GM19452 (cell line): Measurements from ENCODE around the gene TIPRL.
A peak's percentile ranks its signal among the peaks of the same experiment; 100 is the strongest.

Source experiments
- ATAC-seq: cut with Tn5 transposase; IDR thresholded peaks from one replicate; pipeline ENCODE4 v1.9.1; 2021; ENCODE audit not compliant: unreplicated experiment

Gene TIPRL

DNA sequence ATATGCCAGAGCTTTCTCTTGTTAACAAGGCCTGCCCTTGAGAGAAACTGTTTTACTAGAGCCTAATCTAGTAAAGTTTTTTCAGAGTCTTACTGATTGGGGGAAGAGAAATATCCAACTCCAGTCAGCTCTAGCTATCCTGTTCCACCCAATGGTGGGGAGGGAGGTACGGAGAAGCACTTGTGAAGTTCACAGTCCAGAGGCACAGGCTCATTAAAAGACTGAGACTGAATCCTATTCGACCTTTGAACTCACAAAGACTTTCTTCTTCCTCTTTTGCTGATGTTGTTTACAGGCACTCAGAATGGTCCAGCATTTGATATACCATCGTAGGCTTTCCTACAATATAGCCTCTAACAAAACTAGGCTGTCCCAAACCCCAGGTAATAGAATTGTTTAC is 31.6 kb downstream of the TIPRL start:
- ATAC-seq: no peak

DNA sequence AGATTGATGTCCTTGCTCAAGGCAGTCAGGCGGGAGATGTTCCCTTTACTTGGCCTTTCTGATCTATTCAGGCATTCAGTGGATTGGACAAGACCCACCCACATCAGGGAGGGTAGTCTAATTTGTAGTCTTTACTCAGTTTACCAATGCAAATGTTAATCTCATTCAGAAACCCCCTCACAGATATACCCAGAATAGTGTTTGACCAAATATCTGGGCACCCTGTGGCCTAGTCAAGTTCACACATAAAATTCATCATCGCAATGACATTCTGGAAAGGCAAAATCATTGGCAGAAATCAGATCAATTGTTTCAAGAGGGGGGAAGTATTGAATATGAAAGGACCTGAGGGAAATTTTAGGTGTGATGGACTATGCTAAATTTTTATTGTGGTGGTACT is 34.6 kb downstream of the TIPRL start:
- ATAC-seq: no peak

DNA sequence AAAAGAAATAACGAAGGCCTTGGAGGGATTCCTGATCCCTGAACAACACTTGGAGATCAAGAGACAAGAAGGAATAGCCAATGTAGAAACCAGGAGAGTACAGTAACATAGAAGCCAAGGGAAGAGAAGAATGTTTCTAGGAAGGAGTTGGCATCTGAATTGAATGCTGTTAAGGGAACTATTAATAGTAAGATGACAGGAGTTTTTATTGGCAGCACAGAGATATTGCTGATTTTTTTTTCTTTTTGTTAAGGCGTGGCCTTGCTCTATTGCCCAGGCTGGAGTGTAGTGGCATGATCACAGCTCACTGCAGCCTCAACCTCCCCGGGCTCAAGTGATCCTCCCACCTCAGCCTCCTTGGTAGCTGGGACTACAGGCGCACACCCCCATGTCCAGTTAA is 37.4 kb downstream of the TIPRL start:
- ATAC-seq: no peak

DNA sequence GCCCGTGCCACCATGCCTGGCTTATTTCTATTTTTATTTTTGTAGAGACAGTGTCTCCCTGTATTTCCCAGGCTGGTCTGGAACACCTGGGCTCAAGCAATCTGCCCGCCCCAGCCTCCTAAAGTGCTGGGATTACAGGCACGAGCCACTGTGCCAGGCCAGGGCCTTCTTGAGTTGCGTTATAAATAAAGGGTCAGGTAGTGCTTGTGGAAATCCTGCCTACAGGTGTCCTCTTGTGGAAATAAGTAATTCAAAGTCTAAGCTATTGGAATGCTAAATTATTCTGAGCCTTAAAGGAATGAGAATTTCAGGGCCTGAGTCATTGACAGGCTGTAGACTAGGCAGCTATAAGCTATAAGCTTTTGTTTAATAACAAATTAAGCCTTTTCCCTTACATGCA is 38.9 kb downstream of the TIPRL start:
- ATAC-seq: no peak

DNA sequence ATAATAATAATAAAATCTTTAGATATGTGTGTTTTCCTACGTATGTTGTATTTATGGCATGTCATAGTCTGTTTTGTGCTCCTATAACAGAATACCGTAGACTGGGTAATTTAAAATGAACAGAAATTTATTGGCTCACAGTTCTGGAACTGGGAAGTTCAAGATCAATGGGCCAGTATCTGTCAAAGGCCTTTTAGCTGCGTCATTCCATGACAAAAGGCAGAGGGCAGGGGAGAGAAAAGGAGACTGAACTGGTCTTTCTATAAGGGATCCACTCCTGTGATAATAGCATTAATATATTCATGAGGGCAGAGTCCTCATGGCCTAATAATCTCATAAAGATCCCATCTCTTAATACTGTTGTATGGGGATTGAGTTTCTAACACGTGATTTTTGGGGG is 39.9 kb downstream of the TIPRL start:
- ATAC-seq: no peak

DNA sequence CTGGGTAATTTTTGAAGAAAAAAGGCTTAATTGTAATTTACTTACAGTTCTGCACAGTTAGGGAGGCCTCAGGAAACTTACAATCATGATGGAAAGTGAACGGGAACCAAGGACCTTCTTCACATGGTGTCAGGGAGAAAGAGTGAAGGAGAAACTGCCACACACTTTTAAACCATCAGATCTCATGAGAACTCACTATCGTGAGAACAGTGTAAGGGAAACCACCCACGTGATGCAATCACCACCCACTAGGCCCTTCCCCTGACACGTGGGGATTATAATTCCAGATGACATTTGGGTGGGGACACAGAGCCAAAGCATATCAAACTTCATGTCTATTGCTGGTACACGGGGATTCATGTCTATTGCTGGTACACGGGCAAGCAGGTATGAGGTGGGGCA is 41.7 kb downstream of the TIPRL start:
- no peak for ATAC-seq

DNA sequence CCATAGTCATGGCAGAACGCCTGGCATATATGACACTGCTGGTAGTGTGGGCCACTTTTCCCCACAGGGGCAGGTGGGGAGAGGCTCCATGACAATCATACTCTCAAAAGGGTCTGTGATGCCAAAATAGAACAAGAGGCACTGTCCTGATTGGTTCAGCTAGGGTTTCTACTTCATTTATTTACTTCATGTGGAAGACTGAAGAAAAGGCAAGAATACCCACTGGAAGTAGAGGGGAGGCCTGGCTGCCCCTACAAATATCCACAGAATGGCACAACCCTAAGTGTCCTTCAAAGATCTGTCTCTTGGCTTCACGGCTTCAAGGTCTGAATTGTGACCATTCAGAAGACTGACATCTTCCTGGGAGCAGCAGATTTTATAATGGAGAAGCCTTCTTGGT is 42.5 kb downstream of the TIPRL start:
- ATAC-seq: no peak

DNA sequence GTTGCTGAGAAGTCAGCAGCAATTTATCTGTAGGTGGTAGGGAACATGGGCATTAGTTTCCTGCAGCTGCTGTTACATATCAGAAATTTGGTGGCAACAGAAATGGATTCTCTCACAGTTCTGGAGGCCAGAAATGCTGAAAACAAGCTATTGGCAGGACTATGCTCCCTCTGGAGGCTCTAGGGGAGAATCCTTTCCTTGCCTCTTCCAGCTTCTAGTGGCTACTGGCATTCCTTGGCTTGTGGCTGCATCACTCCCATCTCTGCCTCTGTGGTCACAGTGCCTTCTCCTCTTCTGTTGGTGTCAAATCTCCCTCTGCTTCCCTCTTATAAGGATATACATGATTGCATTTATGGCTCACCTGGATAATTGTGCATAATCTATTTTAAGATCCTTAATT is 44.5 kb downstream of the TIPRL start:
- ATAC-seq: no peak

DNA sequence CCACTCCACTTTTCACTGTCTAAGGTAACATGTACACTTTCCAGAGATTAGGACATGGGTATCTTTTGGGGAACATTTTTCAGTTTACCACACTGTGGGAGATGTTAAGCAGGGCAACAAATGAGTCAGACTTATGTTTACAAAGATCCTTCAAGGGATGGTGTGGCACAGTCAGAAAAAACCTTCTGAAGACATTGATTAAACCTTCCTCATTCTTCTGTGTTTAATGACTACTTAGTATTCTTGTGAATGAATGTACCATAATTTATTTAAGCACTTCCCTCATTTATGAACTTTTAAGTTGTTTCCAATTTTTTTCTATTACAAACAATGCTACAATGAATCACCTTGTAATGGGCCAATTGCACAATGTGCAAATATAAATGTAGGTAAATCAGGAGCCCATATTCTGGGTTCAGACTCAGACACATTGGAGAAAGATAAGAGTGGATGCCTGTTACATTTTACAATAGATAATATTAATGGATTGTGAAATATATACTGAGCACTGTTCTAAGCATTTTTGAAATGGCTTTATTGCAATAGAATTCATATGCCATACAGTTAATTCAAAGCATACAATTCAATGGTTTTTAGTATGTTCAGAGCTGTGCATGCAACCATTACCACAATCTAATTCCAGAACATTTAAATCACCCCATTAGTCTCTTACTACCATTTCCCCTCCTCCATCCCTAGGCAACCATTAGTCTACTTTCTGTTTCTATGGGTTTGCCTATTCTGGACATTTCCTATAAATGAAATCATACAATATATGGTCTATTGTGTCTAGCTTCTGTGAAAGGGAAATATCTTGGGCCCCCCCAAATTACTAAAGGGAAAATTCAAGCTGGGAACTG is 45.1 kb downstream of the TIPRL start:
- no peak for ATAC-seq

DNA sequence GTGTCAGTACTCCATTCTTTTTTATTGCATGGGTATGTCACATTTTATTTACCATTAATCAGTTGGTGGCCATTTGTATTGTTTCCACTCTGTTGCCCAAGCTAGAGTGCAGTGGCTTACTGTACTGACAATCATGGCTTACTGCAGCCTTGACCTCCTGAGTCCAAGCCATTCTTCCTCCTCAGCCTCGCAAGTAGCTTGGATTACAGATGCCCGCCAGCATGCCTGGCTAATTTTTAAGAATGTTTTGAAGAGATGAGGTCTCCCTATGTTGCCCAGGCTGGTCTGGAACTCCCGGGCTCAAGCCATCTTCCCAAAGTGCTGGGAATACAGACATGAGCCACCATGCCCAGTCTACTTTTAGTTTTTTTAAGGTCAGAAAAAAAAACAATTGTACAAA is 46.2 kb downstream of the TIPRL start:
- no peak for ATAC-seq

DNA sequence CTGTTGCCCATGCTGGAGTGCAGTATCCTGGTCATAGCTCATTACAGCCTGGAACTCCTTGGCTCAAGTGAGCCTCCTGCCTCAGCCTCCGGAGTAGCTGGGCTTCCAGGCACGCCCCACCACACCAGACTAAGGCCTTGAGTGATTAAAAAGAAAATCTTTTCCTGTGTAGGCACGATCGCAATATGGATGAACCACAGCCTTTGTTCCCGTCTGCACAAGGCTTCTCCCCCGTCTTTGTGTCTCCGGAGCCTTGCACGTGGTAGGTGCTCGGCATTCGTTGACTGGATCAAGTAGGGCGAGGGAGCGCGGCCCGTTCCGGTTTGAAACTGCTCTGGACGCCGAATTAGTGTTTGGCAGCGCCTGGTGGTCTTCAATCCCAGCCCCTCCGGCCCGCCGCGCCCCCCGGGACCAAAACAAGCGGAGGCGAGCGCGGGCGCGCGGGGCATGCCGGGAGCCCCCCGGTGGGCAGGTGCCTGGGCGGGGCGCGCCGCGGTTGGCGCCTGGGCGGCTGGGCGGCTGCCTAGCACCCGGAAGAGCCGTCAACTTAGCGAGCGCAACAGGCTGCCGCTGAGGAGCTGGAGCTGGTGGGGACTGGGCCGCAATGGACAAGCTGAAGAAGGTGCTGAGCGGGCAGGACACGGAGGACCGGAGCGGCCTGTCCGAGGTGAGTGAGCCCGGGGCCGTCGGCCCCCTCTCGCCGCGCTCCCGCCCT is 46.9 kb downstream of the TIPRL start, which contains the start of gene SFT2D2:
Gene SFT2D2 (plus strand): TSS at position 529 of the 715 bp plus-strand sequence. CDS start 76 bp downstream, at position 605.
- peak; percentile 76 for ATAC-seq

DNA sequence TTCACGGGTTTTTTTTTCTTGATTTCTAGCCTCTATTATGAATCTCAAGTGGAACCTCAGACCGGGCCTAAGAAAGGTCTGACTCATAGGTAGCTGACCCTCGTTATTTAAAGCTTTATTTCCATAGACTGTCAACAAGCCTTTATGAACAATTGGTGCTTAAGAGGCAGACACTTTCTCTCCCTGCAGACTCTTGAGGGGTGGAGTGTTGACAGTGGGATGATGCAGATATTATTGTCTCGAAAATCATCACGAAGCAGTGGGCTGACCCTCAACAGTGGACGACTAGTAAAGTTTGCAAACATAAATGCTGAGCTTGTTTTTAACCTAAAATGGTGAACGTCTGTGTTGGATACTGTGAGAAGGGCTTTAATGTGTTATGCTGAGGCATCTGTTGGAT is 48.9 kb downstream of the TIPRL start:
- ATAC-seq: peak; percentile 21

DNA sequence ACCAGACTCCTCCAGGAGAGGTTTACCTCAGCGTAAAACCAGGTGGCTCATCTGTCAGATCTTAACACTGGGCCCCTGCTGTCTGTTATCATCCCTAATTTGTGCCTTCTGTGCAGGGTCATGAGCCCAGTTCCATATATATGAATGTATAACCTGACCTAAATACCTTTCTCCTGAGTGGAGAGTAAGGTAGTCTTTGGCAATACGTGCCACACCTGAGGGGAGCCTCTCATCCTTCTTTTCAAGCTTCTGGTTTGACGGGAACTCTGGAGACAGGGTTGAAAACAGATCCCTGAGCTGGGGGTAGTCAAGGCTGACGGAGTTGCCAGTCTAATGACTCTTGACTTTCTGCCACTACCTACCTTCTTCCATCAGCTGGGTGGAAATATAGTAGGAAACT is 51.1 kb downstream of the TIPRL start:
- no peak for ATAC-seq

DNA sequence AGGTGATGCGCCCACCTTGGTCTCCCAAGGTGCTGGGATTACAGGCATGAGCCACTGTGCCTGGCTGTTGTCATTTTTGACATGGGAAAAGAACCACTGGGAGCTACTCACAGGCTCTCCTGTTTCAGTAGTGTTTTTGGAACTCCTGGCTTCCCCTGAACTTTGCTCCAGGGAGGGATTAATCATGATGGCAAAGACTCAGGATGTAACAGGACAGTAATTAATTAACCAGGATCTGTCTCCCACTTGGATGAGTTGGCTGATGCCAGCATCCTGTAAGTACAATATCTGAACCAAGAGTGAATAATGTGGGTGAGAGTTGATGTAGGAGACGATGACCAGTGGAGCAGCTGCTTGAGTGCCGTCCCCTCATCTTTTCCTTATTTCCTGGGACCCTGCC is 51.9 kb downstream of the TIPRL start:
- no peak for ATAC-seq

DNA sequence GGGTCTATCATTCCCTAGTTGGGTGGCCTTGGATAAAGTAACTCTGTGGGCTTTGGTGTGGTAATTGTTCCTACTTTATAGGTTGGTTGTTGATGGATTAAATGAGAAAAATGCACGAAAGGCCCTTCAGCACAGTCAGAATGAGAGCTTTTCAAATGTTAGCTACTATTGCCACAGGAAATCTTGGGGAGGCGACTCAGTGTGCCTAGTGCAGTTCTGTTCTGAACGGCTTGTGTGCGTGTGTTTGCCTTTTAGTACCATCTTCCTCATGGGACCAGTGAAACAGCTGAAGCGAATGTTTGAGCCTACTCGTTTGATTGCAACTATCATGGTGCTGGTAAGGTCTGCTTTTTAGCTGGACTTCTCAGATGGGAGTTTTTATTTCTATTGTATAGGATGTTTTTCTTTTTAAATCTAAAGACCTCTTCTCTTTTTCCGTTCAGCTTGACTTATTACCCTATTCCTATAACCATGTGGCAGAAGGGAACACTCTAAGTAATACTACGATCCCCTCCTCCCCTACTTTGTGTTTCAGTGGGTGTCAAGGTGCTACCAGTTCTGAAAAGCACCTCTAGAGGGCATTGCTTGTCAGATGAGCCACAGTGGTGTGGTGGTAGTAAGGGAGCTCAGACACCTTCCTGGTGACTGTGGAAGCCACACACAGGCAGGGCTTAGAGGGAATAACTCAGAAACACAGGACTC is 56.2 kb downstream of the TIPRL start:
- ATAC-seq: peak; percentile 79

DNA sequence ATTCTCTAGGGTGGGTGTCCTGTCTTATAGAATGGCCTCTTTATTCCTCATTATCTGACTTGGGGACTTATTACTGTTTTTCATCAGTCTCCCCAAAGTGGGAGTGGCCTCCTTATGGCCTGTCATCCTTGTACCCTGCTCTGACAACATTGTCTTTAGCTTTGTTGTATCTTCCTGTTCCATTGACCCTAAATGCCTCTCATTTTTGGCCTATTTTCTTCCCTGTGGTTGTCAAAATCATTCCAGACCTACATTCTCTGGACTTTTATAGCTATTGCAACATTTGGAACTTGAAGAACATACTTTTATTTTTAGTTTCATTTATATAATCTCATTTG is 56.8 kb downstream of the TIPRL start:
- ATAC-seq: no peak

DNA sequence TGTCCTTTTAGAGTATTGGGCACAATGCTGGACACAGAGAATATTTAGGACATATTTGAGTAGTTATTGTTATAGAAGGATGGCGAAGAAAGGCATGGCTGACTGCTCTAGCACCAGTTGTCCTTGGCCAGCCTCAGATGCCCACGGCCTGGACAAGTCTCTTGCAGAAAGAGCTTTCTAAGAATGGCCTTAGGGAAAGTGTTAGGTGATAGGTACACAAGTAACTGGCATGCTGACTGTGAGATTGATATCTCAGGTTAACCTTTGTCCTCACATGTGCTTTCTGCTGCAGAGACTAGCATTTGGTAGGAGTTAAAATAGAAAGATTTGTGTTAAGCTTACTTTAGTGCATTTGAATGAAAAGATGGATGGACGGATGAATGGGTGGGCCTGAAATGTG is 57.2 kb downstream of the TIPRL start:
- no peak for ATAC-seq

DNA sequence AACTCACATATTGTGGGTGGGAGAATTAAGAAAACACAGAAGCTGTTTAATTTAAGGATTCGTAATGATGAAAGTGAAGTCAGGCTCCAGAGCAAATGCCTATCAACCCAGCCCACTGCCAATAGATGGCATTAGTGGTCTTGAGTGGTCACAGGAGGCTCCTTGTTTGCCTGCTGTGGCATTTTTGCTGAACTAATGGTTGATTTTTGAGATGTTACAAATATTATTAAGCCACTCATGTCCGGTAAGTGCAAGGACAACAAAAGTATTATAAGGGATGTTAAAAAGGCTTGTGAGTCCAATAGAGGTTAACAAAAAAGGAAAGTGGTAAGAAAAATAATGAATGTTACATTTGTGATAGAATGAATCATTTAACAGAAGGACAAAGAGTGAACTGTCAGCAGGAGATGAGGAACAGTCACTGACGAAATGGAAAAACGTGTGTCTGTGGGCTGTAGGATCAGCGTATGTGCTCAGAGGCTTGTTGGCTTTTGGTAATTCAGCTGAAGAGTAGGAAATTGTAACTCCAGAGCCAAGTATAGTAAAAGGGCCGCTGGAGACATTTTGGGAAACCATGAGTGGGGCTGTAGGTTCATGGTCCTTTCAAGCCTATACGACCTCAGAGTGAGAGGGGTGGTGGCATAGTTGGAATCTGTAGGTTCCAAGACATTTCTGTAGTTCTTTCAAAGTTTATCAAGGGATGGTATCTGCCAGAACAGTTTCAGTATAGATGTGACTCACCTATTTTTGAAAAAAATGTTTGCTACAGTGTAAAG is 58.3 kb downstream of the TIPRL start:
- no peak for ATAC-seq

DNA sequence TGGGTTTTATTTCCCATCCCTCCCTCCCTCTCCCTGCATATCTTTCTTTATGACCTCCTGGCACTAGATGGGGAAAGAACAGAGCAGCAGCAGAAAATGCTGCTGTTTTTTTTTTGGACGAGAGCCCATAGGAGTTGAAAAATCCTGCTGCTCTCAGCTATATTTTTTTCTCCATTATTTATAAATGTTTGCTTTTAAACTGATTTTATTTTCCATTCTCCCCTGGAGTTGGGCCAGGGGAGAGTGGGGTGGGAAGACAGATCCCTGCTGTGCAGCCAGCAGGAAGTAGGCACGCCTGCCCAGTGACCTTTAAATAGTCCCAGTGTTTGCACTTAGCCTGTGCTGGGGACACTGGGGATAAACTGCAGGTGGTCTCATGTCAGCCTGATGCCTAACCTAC is 64.4 kb downstream of the TIPRL start:
- no peak for ATAC-seq

DNA sequence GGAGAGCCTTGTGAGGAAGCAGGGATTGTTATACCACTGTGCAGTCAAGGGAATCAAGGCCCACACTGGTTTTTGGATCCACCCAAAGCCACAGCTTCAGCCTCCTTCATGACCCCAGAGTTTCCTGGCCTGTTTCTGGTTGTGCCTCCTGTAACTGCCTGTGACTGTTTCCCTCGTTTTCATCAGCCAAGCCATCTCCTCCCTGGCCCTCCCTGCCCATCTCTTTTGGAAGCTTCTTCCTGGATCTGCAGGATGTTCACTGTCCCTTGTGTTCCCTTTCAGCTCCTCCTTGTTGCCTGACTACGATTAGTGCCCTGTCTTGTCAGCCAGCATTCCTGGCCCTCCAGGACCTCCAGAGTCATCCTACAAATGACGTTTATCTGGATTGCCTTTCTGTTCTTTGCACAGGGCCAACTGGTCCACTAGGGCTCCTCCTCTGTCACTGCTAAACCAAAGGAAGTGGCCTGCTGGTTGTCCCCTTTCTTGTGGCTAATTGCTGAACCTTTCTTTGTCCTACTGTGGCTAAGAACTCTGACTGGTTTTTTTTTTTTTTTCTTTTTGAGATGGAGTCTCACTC is 65.0 kb downstream of the TIPRL start:
- ATAC-seq: no peak

DNA sequence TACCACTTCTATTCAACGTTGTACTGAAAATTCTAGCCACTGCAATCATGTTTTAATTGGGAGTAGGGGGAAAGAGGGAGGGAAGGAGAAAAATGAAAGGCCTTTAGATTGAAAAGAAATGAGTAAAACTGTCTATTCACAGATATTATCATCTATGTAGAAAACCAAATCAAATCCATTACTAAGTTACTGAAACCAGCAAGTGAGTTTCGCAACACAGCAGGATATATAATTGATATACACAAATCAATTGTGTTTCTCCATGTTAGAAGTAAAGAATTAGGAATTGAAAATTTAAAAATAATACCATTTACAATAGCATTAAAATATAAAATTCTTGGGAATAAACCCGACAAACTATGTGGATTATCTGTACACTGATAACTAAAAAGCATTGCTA is 66.3 kb downstream of the TIPRL start:
- no peak for ATAC-seq
